ENCODE measurements around the gene SELENOF. TPM values are rescaled to one million over a fixed set of nuclear protein-coding genes. Genes with fewer than 3 reads are reported as not detected.
"Not testable (repeated sequence)": the region's sequence is repeated elsewhere in the genome, so short reads cannot be mapped to it uniquely, and the experiment has no call there.

The SELENOF gene
- total and polyA plus RNA-seq, 12 donors, result 54.1 to 394 (median 197) TPM

DNA sequence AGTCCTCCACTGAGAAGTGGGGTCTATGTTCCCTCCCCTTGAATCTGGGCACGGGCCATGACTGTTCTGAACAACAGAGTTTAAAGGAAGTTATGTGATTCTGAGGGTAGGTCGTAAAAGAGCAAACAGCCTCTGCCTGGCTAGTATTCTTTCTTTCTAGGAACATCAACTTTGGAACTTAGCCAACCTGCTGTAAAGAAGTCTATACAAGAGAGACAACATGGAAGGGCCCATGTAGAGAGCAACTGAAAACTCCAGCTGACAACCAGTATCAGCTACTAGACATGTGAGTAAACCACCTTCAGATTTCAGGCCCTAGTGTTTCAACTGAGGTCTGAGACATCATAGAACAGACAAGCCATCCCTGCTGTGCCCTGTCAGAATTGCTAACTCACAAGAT is 7.5 kb downstream of the SELENOF start:
- Histone ChIP-seq H3K4me3 (no peak overlapping the region), H3K9me3 (replicated peaks in 1 of 3) (peaks cover 0 to 3% (median 0%) of the 10 kb centered on the region in 3 donors), H3K4me1 (replicated peaks in 1 of 2) (peaks cover 0 to 39% of the 10 kb centered on the region in 2 donors), H3K27ac (no peak overlapping the region), H3K36me3 (replicated peaks in 1 of 2) (peaks cover 0 to 11% of the 10 kb centered on the region in 2 donors), H3K27me3 (no peaks in the 10 kb centered on the region)
- no peak for TF ChIP-seq POLR2A (IDR thresholded peaks at IDR 0.05)
- TF ChIP-seq, protein P1, sequence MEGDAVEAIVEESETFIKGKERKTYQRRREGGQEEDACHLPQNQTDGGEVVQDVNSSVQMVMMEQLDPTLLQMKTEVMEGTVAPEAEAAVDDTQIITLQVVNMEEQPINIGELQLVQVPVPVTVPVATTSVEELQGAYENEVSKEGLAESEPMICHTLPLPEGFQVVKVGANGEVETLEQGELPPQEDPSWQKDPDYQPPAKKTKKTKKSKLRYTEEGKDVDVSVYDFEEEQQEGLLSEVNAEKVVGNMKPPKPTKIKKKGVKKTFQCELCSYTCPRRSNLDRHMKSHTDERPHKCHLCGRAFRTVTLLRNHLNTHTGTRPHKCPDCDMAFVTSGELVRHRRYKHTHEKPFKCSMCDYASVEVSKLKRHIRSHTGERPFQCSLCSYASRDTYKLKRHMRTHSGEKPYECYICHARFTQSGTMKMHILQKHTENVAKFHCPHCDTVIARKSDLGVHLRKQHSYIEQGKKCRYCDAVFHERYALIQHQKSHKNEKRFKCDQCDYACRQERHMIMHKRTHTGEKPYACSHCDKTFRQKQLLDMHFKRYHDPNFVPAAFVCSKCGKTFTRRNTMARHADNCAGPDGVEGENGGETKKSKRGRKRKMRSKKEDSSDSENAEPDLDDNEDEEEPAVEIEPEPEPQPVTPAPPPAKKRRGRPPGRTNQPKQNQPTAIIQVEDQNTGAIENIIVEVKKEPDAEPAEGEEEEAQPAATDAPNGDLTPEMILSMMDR (IDR thresholded peaks at IDR 0.05), result no peak
- no peak for DNase-seq
- intact Hi-C loops (cut with DNase I), result no loop called here
- 49 to 65% (median 60%) methylated on average over 2 of the region's 2 CpGs for WGBS, 4 donors

DNA sequence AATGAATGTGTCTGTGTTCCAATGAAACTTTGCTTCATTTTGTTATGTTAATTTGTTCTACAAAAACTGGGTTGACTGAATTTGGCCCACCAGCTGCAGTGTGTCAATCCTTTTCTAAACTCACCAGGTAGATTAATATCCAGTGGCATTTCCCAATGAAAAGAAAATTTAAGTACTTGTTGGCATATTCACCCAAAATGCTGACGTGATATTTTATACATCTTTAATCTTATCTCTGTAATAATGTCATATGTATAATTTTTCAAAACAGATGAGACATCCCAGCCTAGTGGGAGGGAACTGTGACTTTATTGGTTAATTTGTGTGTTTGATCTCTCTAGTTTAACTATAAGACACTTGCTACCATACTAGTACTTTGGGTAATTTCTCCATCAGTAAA is 8.1 kb downstream of the SELENOF start:
- TF ChIP-seq, protein P1 (IDR thresholded peaks at IDR 0.05), result no peak
- no peak for TF ChIP-seq POLR2A (IDR thresholded peaks at IDR 0.05)
- Histone ChIP-seq H3K4me1 (replicated peaks in 1 of 2) (peaks cover 0 to 33% of the 10 kb centered on the region in 2 donors), H3K36me3 (replicated peaks in 1 of 2) (peaks cover 0 to 11% of the 10 kb centered on the region in 2 donors), H3K27me3 (no peaks in the 10 kb centered on the region), H3K4me3 (no peak overlapping the region), H3K9me3 (replicated peaks in 1 of 3) (peaks cover 0 to 3% (median 0%) of the 10 kb centered on the region in 3 donors), H3K27ac (no peak overlapping the region)
- intact Hi-C loops (cut with DNase I), result no loop called here
- no peak for DNase-seq
- 0 to 76% (median 19%) methylated on average over 1 of the region's 1 CpG for WGBS, 4 donors

DNA sequence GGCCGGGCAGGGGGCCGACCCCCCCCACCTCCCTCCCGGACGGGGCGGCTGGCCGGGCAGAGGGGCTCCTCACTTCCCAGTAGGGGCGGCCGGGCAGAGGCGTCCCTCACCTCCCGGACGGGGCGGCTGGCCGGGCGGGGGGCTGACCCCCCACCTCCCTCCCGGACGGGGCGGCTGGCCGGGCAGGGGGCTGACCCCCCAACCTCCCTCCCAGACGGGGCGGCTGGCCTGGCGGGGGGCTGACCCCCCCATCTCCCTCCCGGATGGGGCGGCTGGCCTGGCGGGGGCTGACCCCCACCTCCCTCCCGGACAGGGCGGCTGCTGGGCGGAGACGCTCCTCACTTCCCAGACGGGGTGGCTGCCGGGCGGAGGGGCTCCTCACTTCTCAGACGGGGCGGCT is 14.5 kb downstream of the SELENOF start:
- H3K27me3 ChIP-seq; H3K27ac ChIP-seq; intact Hi-C loops (cut with DNase I); H3K9me3 ChIP-seq (replicated peaks in 1 of 3); H3K4me3 ChIP-seq; DNase-seq: not testable (repeated sequence)
- Histone ChIP-seq H3K4me1 (replicated peaks in 1 of 2) (peaks cover 0 to 25% of the 10 kb centered on the region in 2 donors), H3K36me3 (replicated peaks in 1 of 2) (peaks cover 0 to 11% of the 10 kb centered on the region in 2 donors)
- 90 to 98% methylated on average over 4 to 17 of the region's 33 CpGs; no CpG with 5 or more reads in 2 of the 4 donors for WGBS, 4 donors

DNA sequence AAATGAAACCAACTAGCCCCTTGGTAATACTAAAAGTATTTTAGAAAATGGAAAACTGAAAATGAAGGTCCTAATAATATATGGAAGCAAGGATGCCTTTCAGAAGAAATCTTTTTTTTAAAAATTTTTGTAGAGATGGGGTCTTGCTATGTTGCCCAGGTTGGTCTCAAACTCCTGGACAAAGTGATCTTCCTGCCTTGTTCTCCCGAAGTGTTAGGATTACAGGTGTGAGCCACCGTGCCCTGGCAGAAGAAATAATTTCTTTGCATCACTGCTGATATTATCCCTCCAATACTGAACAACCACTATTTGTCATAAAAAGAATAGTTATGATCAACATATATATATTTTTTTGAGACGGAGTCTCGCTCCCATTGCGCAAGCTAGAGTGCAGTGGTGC is 25.6 kb downstream of the SELENOF start:
- H3K4me3 ChIP-seq, result no peak overlapping the region
- TF ChIP-seq POLR2A (IDR thresholded peaks at IDR 0.05), result no peak
- no peak for DNase-seq
- no peaks in the 10 kb centered on the region for H3K27me3 ChIP-seq
- no peaks in the 10 kb centered on the region for H3K4me1 ChIP-seq (replicated peaks in 1 of 2)
- 97 to 99% (median 99%) methylated on average over 5 of the region's 5 CpGs for WGBS, 4 donors
- H3K36me3 ChIP-seq (replicated peaks in 1 of 2), result no peaks in the 10 kb centered on the region
- intact Hi-C loops (cut with DNase I), result no loop called here
- no peaks in the 10 kb centered on the region for H3K9me3 ChIP-seq (replicated peaks in 1 of 3)
- no peak overlapping the region for H3K27ac ChIP-seq

DNA sequence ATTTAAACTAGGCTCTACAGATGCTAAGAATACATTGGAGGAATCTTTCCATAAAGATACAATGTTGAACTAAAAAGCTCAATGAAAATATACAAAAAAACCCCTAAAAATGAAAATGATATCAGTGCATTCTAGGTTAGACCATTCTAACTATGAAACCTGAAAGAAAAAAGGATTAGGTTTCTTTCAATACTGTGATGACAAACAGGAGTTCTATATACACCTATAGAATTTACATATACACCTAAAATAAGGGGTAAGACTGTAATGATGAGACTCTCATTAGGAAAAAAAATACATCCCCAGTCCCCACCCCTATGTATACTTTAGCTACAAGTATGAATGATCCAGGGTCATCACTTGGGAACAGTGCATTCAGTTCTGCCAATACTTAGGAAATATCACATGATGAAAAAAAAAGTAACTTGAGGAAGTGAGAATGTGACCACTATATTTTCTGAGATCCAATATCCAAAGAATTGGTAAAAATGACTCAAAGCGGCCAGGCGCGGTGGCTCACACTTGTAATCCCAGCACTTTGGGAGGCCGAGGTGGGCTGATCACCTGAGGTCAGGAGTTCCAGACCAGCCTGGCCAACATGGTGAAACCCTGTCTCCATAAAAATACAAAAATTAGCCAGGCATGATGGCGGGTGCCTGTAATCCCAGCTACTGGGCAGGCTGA is 26.3 kb downstream of the SELENOF start:
- 95 to 98% (median 96%) methylated on average over 5 of the region's 5 CpGs for WGBS, 4 donors

More for the DNA sequence above, 26.3 kb downstream of the SELENOF start:
- Histone ChIP-seq H3K9me3 (replicated peaks in 1 of 3) (no peaks in the 10 kb centered on the region), H3K4me1 (replicated peaks in 1 of 2) (no peaks in the 10 kb centered on the region), H3K27me3 (no peaks in the 10 kb centered on the region), H3K27ac (no peak overlapping the region), H3K36me3 (replicated peaks in 1 of 2) (no peaks in the 10 kb centered on the region), H3K4me3 (no peak overlapping the region)
- TF ChIP-seq, protein P1 (IDR thresholded peaks at IDR 0.05), result no peak
- no peak for TF ChIP-seq POLR2A (IDR thresholded peaks at IDR 0.05)
- intact Hi-C loops (cut with DNase I), result no loop called here
- no peak for DNase-seq
